ENCODE results near the gene MYO1E.

MYO1E gene

GRCh38 chr15:59321000-59321689 is 51.5 kb downstream of the MYO1E start:
- no peak for TF ChIP-seq CTCF (IDR thresholded peaks at IDR 0.05; ENCODE audit: borderline replicate concordance, insufficient read depth, low read depth, low read length)
- no peak overlapping the region for H3K4me3 ChIP-seq (ENCODE audit: low read depth, low read length)

- no peak overlapping the region for H3K4me3 ChIP-seq (ENCODE audit: low read depth, low read length)
- TF ChIP-seq CTCF (IDR thresholded peaks at IDR 0.05; ENCODE audit: borderline replicate concordance, insufficient read depth, low read depth, low read length): no peak
These were observed 55.5 kb downstream of the MYO1E start for GRCh38 chr15:59317211-59317610.

- H3K4me3 ChIP-seq (ENCODE audit: low read depth, low read length): no peak overlapping the region
- no peak for TF ChIP-seq CTCF (IDR thresholded peaks at IDR 0.05; ENCODE audit: borderline replicate concordance, insufficient read depth, low read depth, low read length)
These were observed 56.7 kb downstream of the MYO1E start for GRCh38 chr15:59315914-59316451.

- H3K4me3 ChIP-seq (ENCODE audit: low read depth, low read length): no peak overlapping the region
- TF ChIP-seq CTCF (IDR thresholded peaks at IDR 0.05; ENCODE audit: borderline replicate concordance, insufficient read depth, low read depth, low read length): no peak
These were observed 58.9 kb downstream of the MYO1E start for GRCh38 chr15:59313641-59314332.

GRCh38 chr15:59312205-59312604 is 60.5 kb downstream of the MYO1E start:
- no peak for TF ChIP-seq CTCF (IDR thresholded peaks at IDR 0.05; ENCODE audit: borderline replicate concordance, insufficient read depth, low read depth, low read length)
- no peak overlapping the region for H3K4me3 ChIP-seq (ENCODE audit: low read depth, low read length)

GRCh38 chr15:59311195-59311594 is 61.5 kb downstream of the MYO1E start:
- H3K4me3 ChIP-seq (ENCODE audit: low read depth, low read length): no peak overlapping the region
- TF ChIP-seq CTCF (IDR thresholded peaks at IDR 0.05; ENCODE audit: borderline replicate concordance, insufficient read depth, low read depth, low read length): no peak

- no peak for TF ChIP-seq CTCF (IDR thresholded peaks at IDR 0.05; ENCODE audit: borderline replicate concordance, insufficient read depth, low read depth, low read length)
- no peak overlapping the region for H3K4me3 ChIP-seq (ENCODE audit: low read depth, low read length)
These were observed 63.3 kb downstream of the MYO1E start for GRCh38 chr15:59309405-59309804.

Measured in GM12875 (cell line).